T follicular helper cell (primary cell): Measurements from ENCODE around the gene OR6C70.
"Not testable (repeated sequence)": the region's sequence is repeated elsewhere in the genome, so short reads cannot be mapped to it uniquely, and the experiment has no call there.

ENCODE experiments used
- DNase-seq: peaks from one replicate; pipeline ENCODE4 v3.0.0-alpha.2; 2020; ENCODE audit warnings: low read depth
- total RNA-seq, 2 experiments: gene quantifications; one replicate each; lab custom pipeline; 2026; lab: John Stamatoyannopoulos, UW

The OR6C70 gene
- total RNA-seq = 0 reads per million in 2 experiments

- no peak for DNase-seq
Measured at GRCh38 chr12:55470088-55470829, at the start of gene OR6C70. Gene OR6C70 (minus strand): TSS chr12:55470138. CDS start chr12:55470138, 0 bp downstream.

- DNase-seq = no peak
Measured at GRCh38 chr12:55516391-55516790, 46.5 kb upstream of the OR6C70 start.

- no peak for DNase-seq
Measured at GRCh38 chr12:55515696-55516095, 45.8 kb upstream of the OR6C70 start.

GRCh38 chr12:55501601-55502000 lies 31.7 kb upstream of the OR6C70 start:
- no peak for DNase-seq

GRCh38 chr12:55499810-55500252 lies 29.9 kb upstream of the OR6C70 start:
- no peak for DNase-seq

- DNase-seq = no peak
Measured at GRCh38 chr12:55499231-55499630, 29.3 kb upstream of the OR6C70 start.

- no peak for DNase-seq
Measured at GRCh38 chr12:55495490-55495889, 25.6 kb upstream of the OR6C70 start.

- DNase-seq = no peak
Measured at GRCh38 chr12:55492078-55492477, 22.1 kb upstream of the OR6C70 start, which contains the start of gene OR6C68. Gene OR6C68 (plus strand): TSS chr12:55492378. CDS start chr12:55492378, 0 bp downstream.

- DNase-seq = not testable (repeated sequence)
Measured at GRCh38 chr12:55484284-55484683, 14.3 kb upstream of the OR6C70 start.

GRCh38 chr12:55479136-55479535 lies 9.2 kb upstream of the OR6C70 start:
- DNase-seq = not testable (repeated sequence)

GRCh38 chr12:55472264-55472663 lies 2.3 kb upstream of the OR6C70 start:
- DNase-seq = no peak

GRCh38 chr12:55469291-55469690 lies 647 bp downstream of the OR6C70 start:
- DNase-seq = no peak

GRCh38 chr12:55467836-55468235 lies 2.1 kb downstream of the OR6C70 start:
- DNase-seq = no peak

- DNase-seq = not testable (repeated sequence)
Measured at GRCh38 chr12:55464926-55465325, 5.0 kb downstream of the OR6C70 start.

GRCh38 chr12:55448825-55449224 lies 21.1 kb downstream of the OR6C70 start:
- DNase-seq = no peak

GRCh38 chr12:55446326-55446725 lies 23.6 kb downstream of the OR6C70 start:
- DNase-seq = no peak

- no peak for DNase-seq
Measured at GRCh38 chr12:55445357-55445756, 24.6 kb downstream of the OR6C70 start.

GRCh38 chr12:55443776-55444175 lies 26.2 kb downstream of the OR6C70 start, which contains the start of gene OR6C2:
Gene OR6C2 (plus strand): TSS chr12:55444076. CDS start chr12:55452214, 8,138 bp downstream.
- no peak for DNase-seq

GRCh38 chr12:55441233-55441632 lies 28.7 kb downstream of the OR6C70 start:
- not testable (repeated sequence) for DNase-seq

GRCh38 chr12:55428331-55429243 lies 41.4 kb downstream of the OR6C70 start:
- DNase-seq = no peak

GRCh38 chr12:55425954-55426353 lies 44.0 kb downstream of the OR6C70 start, which contains the start of gene OR6C76:
Gene OR6C76 (plus strand): TSS chr12:55426254. CDS start chr12:55426254, 0 bp downstream.
- no peak for DNase-seq

- no peak for DNase-seq
Measured at GRCh38 chr12:55420307-55420962, 49.5 kb downstream of the OR6C70 start.
